Muscle of back (tissue), 11 donors: ENCODE measurements around the gene HGS. TPM values are rescaled to one million over a fixed set of nuclear protein-coding genes. Genes with fewer than 3 reads are reported as not detected.

Experiments
- DNase-seq, 3 donors: peaks; one replicate each; pipeline versions ENCODE4 v3.0.0 to v3.0.0-alpha.2; 2013
- polyA plus RNA-seq, 10 donors: library from polyadenylated mRNA; unstranded; fragments of 120-200 nt; gene quantifications; one replicate each; pipeline ENCODE4 v1.2.1, GENCODE V29; 2013; ENCODE audit not compliant: insufficient read length in 10 of 10

Gene HGS
- polyA plus RNA-seq, 10 donors, result 41.5 to 61.6 (median 46.8) TPM

DNA sequence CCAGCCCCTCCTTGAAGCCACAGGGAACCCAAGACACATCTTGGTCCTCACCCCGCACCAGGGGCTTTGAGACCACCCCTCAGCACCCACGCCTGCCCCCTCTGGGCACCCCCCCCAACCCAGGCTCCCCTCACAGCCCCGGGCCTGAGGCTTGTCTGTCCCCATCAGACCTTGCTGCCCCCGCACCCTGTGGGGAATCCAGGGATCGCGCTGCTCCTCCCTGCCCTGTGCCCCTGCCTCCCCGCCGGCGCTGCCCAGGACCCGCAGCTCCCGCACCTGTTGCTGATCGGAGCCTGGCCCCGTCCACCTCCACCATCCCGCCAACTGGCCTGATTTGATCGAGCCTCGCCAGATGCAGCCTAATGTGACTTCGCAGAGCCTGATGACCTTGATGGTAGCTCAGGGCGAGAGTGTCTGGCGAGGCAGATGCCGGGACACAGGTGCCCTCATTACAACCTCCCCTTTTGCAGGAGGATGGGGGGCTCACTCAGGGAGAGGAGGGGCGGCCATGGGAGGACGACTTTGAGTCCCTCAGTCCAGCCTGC lies 57.3 kb downstream of the HGS start:
- no peak for DNase-seq

DNA sequence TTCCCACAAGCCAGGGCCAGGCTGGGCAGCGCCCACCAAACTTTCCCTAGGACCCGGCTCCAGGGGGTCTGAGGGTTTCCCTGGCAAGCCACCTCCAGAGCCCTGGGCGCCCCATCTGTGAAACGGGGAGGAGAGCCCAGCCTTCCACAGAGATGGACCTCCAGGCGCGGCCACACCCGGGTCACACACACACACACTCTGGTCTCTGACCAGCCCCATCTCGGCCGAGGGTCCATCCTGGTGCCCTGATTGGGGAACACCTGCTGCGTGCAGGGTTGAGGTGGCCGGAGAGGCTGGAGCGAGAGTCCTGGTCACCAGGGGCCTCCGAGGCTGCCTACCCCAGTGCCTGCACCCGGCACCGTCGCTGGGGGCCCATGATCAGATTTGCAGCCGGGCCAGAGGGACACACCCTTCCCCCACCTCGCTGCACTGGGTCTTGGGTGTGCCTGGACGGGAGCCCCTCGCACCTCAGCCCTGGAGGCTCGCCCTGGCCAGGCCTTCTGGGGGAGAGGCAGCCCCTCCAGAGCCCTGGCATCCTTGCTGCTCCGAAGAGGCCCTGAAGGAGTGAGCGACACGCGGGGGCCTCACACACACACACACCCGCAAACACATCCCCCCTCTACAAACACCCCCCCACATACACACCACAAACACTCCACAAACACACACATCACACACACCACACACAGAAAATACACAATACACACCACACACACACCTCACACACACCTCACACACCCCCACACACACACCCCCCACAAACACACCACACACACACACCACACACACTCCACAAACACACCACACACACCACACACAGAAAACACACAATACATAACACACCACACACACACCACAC lies 58.0 kb downstream of the HGS start:
- DNase-seq, result no peak

Other genes with a start within 250 kb of the HGS start
- gene ACTG1, start 171.2 kb upstream of the HGS start, polyA plus RNA-seq, result 1,000 to 10,000 TPM; 1,024 to 1,916 (median 1,349) TPM
- 1 to 10 TPM; 1.6 to 3.8 (median 2.3) TPM for gene FSCN2, start 155.6 kb upstream of the HGS start, polyA plus RNA-seq
- gene FAAP100, start 131.7 kb upstream of the HGS start, polyA plus RNA-seq, result 10 to 100 TPM; 12.9 to 23.7 (median 18.7) TPM
- 10 to 100 TPM; 43.8 to 57.8 (median 50.6) TPM for gene NPLOC4, start 46.9 kb upstream of the HGS start, polyA plus RNA-seq
- 1 to 10 TPM in 4 of 10 donors, under 1 TPM in 6; 0.49 to 1.4 (median 0.92) TPM for gene TSPAN10, start 46.8 kb upstream of the HGS start, polyA plus RNA-seq
- gene PDE6G, start 27.5 kb upstream of the HGS start, polyA plus RNA-seq, result 1 to 10 TPM; 2.5 to 5.0 (median 3.4) TPM
- gene OXLD1, start 17.4 kb upstream of the HGS start, polyA plus RNA-seq, result 10 to 100 TPM in 4 of 10 donors, 1 to 10 TPM in 6; 6.0 to 15.8 (median 8.8) TPM
- gene CCDC137, start 17.3 kb upstream of the HGS start, polyA plus RNA-seq, result 10 to 100 TPM in 9 of 10 donors, 1 to 10 TPM in 1; 8.8 to 16.1 (median 12.5) TPM
- gene ARL16, start 214 bp upstream of the HGS start, polyA plus RNA-seq, result 10 to 100 TPM; 23.4 to 34.1 (median 27.2) TPM
- gene MRPL12, start 19.4 kb downstream of the HGS start, polyA plus RNA-seq, result 10 to 100 TPM; 44.5 to 62.6 (median 51.9) TPM
- gene SLC25A10, start 28.3 kb downstream of the HGS start, polyA plus RNA-seq, result 1 to 10 TPM; 1.7 to 4.9 (median 3.7) TPM
- gene GCGR, start 120.1 kb downstream of the HGS start, polyA plus RNA-seq, result under 1 TPM in 1 of 10 donors, not detected in 9; 0.10 TPM
- 100 to 1,000 TPM in 5 of 10 donors, 10 to 100 TPM in 5; 67.2 to 139 (median 102) TPM for gene MCRIP1, start 149.3 kb downstream of the HGS start, polyA plus RNA-seq
- gene PPP1R27, start 151.0 kb downstream of the HGS start, polyA plus RNA-seq, result 10 to 100 TPM; 13.2 to 84.6 (median 36.4) TPM
- 100 to 1,000 TPM; 359 to 534 (median 424) TPM for gene P4HB, start 176.5 kb downstream of the HGS start, polyA plus RNA-seq
- 100 to 1,000 TPM; 128 to 225 (median 163) TPM for gene ARHGDIA, start 187.3 kb downstream of the HGS start, polyA plus RNA-seq
- 10 to 100 TPM; 49.7 to 81.7 (median 60.7) TPM for gene ALYREF, start 207.6 kb downstream of the HGS start, polyA plus RNA-seq
- gene ANAPC11, start 207.7 kb downstream of the HGS start, polyA plus RNA-seq, result 100 to 1,000 TPM in 4 of 10 donors, 10 to 100 TPM in 6; 77.7 to 136 (median 93.3) TPM
- gene NPB, start 218.2 kb downstream of the HGS start, polyA plus RNA-seq, result 1 to 10 TPM in 2 of 10 donors, under 1 TPM in 5, not detected in 3; 0.13 to 1.2 (median 0.64) TPM
- gene PCYT2, start 227.4 kb downstream of the HGS start, polyA plus RNA-seq, result 10 to 100 TPM in 6 of 10 donors, 1 to 10 TPM in 4; 7.9 to 14.0 (median 10.2) TPM
- 1 to 10 TPM; 5.3 to 9.4 (median 6.9) TPM for gene SIRT7, start 234.2 kb downstream of the HGS start, polyA plus RNA-seq
- gene MAFG, start 243.7 kb downstream of the HGS start, polyA plus RNA-seq, result 10 to 100 TPM; 12.3 to 14.8 (median 13.9) TPM